Measurements from ENCODE around the gene NRIP2.
A peak's percentile ranks its signal among the peaks of the same experiment; 100 is the strongest.

NRIP2 gene

GRCh38 chr12:2844786-2845185, 10.0 kb upstream of the NRIP2 start:
- DNase-seq: no peak

DNA sequence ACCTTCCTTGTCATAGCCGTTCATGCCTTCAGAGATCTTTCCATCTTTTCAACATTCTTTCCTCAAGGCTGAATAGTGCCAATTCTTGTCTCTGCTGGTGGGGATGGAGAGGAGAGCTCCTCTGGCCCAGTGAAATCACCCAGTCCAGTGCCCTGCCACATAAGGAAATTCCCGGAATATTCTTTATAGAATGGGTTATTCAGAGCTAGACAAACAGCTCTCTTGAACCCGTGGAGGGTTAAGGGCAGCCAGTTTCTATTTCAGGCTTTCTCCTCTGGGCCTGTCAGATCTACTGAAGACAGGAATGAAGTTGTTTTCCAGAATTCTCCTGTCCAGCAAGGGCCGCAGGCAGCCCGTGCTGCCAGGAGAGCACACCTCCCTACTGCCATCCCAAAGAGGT, 8.1 kb upstream of the NRIP2 start:
- no peak for DNase-seq

GRCh38 chr12:2841056-2841650, 6.3 kb upstream of the NRIP2 start:
- DNase-seq: no peak

DNA sequence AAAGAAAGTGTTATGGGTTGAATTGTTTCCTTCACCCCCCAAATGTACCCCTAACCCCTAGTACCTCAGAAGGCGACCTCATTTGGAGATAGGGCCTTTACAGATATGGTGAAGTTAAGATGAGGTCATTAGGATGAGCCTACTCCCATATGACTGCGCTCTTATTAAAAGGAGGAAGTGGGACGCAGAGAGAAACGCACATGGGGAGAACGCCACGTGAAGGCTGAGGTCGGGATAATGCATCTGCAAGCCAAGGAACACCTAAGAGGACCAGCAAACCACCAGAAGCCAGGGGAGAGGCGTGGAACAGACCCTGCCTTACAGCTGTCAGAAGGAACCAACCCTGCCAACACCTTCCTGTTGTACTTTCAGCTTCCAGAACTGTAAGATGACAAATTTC, 1.7 kb upstream of the NRIP2 start:
- DNase-seq: no peak

DNA sequence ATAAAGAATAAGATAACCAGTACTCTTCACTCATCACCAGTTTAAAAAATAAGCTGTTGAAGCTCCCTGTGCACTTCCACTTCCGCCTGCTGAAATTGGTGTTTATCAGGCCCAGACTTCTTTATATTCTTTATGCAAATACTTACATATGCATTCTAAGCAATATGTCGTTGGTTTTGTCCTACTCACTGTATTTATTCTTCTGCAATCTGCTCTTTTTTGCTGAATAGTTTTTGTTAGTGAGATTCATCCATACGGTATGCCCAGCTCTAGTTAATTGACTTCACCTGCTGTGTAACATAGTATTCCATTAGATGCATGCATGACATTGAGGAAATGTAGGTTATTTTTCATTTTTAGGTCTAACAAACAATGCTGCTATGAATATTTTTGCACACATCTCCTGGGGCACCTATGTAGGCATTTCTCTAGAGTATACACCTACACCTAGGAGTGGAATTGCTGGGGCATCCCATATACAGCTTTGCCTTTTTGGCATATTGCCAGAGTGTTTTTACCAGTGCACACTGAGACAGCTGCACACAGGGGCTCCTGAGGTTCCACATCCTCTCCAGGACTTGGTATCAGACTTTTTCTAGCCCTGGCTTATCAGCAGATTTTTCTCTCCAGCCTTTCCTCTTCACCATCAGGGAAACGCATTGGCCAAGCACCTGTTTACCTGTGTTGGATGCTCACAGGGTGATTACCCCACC, 1.0 kb upstream of the NRIP2 start:
- DNase-seq: no peak

GRCh38 chr12:2833810-2834209, 1.0 kb downstream of the NRIP2 start:
- no peak for DNase-seq

GRCh38 chr12:2833327-2833726, 1.5 kb downstream of the NRIP2 start:
- DNase-seq: no peak

- DNase-seq: no peak
These were observed 2.2 kb downstream of the NRIP2 start for GRCh38 chr12:2832550-2833127.

- no peak for DNase-seq
These were observed 5.6 kb downstream of the NRIP2 start for GRCh38 chr12:2829275-2829674.

DNA sequence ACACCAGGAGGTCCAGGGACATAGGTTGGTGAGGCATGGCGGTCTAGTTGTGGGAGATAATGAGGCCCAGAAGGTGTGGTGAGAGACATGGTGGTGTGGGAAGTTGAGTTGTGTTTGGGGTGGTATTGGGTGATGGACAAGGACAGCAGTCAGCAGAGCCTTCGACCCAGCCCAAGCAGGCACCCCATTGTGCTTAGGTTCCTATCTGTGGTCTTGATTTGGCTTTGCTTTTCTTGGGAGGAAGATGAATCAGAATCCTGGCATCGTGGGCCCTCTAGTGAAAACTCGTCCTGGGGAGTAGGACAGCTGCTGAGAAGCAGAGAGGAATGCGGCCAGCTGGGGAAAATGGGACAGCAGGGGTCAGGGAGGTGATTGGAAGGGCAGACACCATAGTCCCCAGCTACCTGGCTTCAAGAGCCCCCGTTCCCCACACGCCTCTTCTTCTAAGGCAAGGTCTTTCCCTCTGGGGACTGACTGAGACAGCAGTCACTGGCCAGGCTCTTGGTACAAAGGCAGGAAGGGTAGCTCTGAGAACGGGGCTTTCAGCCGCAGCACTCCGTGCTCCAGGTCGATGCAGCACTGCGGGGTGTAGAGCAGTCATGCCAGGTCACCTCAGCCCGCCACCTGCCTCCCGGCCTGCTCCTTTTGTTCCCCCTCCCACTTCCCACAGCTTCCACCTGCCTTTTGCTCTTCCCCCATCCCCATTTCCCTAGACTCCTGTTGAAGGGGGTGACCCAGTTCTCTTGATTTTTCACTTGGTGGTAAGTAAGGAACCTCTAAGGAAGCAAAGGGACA, 7.9 kb downstream of the NRIP2 start:
- no peak for DNase-seq

GRCh38 chr12:2826036-2826435, 8.8 kb downstream of the NRIP2 start:
- no peak for DNase-seq

- DNase-seq: no peak
These were observed 9.7 kb downstream of the NRIP2 start for GRCh38 chr12:2825132-2825531.

DNA sequence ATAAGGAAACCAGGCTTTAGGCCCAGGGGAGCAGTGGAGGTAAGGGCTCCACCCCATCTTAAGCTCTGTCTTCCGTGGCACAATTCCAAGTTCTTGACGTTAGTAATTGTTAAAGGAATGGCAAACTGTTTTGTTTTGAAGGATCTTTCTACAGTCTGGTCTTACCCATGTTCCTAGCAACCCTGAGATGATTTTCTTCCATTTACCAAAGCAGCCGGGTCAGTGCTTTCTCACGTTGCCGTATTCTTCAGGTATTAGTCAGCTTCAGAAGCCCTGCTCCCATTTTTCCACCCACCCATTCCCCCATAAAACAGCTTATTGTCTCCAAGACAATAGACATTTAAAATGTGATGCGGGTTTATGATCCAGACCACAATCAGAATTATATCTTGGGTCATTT, 10.3 kb downstream of the NRIP2 start:
- DNase-seq: no peak

- no peak for DNase-seq
These were observed 11.4 kb downstream of the NRIP2 start for GRCh38 chr12:2823483-2823882.

DNA sequence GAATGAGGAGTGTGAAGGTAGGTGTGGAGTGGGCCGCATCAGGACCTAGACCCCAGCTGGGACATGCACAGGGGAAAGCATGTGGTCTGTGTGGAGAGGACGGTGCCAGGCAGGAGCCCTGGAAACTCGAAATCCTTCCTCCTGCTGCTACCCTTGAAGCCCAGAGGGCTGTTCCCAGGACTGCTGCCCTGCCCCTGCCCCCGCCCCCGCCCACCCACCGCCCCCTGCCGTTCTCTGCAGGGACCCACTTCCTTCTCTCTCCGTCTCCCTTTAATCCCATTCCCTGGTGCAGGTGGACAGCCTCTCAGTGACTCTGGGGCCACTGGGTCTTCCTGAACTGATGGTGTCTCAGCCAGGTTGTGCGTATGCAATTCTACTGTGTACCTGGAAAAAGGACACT, 14.4 kb downstream of the NRIP2 start:
- DNase-seq: no peak

- DNase-seq: no peak
These were observed 15.0 kb downstream of the NRIP2 start for GRCh38 chr12:2819810-2820209.

GRCh38 chr12:2813214-2814185, 21.3 kb downstream of the NRIP2 start:
- peak; percentile 28 for DNase-seq

- DNase-seq: peak; percentile 98
These were observed 22.3 kb downstream of the NRIP2 start, which contains the start of gene ITFG2 for GRCh38 chr12:2812290-2813213. TSS of gene ITFG2 (plus strand) at chr12:2812668. CDS start at chr12:2812761, 93 bp downstream.

DNA sequence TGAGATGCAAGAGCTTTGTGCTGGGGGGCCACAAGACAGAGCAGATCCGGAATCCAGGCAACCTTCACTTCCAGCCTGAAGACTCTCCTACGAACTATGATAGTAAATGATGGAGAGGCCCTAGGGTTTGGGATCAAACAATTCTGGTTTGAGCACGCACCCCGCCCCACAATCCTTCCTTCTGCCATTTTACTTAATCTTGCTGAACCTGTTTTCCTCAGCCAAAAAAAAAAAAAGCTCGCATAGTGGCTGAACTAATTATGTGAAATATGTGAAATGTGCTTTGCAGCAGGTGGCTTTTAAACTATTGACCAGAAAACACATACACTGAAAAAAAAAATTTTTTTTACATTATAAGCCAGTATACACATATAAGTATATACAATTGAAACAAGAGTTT, 23.0 kb downstream of the NRIP2 start:
- no peak for DNase-seq

- DNase-seq: no peak
These were observed 28.1 kb downstream of the NRIP2 start for GRCh38 chr12:2806700-2807099.

DNA sequence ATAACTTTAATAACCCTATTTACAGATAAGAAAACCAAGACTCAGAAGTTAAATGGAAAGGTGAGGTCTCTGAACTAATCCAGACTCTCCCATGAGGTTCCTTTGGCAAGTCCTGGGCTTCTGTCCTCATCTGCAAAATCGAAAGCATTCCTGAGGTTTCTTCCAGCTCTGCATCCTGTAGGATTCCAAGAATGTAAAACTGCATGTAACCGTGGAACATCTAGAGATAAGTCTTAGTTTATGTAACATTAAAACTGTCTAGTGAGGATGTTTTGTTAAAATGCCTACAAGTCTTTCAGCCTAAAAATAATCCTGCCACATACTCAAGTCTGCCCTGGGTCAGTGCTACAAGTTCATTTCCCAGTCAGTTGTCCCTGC, 29.7 kb downstream of the NRIP2 start:
- no peak for DNase-seq

Measured in T1000 (cell line).